HG03159 (cell line): ENCODE results near the gene TSPEAR.

Experiments used
- ATAC-seq: cut with Tn5 transposase; IDR thresholded peaks from one replicate; pipeline ENCODE4 v1.9.1; 2021; ENCODE audit warnings: mild to moderate bottlenecking, moderate library complexity; ENCODE audit not compliant: unreplicated experiment

TSPEAR gene

DNA sequence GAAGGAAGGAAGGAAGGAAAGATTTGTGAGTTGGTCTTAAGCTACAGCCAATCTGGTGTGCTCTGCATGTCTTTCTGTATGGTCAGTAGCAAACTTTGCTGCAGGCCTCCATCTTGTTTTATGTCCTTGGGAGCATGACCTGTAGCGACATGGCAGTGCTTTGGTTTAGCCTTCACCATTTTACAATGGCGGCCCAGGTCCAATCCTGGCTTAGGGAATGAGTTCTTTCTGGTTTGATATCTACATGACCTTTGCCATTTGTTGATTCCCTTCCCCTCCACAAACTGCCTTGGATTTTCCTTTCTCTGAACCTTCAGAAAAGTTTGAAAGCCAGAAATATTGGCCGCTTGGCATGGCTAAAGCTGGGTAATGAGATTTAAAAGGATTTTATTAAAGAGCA lies 30.5 kb upstream of the TSPEAR start:
- ATAC-seq = no peak

- ATAC-seq = no peak
Observed at GRCh38 chr21:44740742-44741141, 29.4 kb upstream of the TSPEAR start.

GRCh38 chr21:44739316-44739715 lies 27.9 kb upstream of the TSPEAR start:
- ATAC-seq = no peak

DNA sequence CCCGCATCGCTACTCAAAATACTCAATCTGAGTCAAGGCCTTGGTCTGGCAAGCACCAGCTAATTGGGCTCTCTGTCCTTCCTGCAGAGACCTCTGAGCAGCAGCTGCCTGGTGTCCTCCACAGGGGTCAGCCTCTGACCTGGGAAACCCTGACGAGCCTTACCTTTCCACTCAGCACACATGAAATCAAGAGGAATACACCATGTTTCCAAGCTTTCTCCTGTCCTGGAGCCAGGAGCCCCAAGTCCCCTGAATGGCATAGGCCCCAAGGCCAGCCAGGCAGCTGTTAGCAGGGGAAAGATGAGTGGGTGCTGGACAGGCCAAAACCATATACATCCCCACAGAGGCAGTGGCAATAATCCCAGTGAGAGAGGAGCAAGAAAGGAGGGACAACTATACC lies 27.2 kb upstream of the TSPEAR start:
- ATAC-seq = no peak

DNA sequence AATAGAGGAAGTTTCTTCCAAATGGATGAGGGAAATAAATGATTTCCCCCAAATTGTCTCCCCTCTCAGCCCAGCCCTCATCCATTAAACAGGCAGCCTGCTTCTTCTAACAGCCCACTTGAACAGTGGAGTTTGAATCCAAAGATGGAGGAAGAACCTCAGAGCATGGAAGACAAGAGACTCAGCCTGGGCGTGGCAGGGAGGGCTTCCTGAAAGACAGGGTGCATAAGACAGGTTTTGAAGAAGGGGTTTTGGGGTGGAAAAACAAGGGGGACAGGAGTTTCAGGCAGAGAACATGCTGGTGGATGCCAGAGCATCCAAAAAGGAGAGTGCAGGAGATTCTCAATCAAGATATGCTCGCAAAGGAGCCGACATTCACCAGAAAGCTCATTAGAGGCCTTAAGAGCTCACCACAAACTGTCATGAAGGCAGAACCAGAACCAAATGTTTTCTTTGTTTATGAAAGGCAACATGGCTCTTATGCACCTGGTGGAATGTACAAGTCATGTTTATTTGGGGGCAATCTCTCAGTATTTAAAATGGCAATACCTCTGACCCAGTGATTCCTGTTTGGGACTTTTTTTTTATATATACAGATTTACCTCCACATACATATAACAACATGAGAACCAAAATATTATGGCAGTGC lies 26.5 kb upstream of the TSPEAR start:
- no peak for ATAC-seq

- ATAC-seq = no peak
Observed at GRCh38 chr21:44736291-44737004, 25.1 kb upstream of the TSPEAR start.

- no peak for ATAC-seq
Observed at GRCh38 chr21:44735821-44736220, 24.4 kb upstream of the TSPEAR start.

DNA sequence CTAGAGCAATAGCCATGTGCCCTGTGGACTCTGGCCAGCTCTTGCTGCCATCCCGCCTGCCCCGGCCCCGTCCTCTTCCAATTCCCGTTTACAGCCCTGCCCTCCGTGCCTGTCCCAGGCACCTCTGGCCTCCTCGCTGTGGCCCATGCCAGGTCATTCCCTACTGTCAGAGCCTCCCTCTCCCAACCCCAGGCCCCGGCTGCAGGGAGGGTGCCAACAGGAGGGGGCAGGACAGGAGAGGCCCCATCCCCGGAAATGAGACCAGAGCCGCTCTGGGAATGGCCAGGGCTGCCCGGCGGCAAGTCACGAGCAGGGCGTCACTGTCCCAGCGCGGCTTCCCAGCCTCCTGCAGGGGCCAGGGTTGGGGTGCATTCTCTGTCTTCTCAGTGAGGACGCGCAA lies 23.5 kb upstream of the TSPEAR start:
- no peak for ATAC-seq

GRCh38 chr21:44734026-44734745 lies 22.8 kb upstream of the TSPEAR start:
- no peak for ATAC-seq

GRCh38 chr21:44732956-44733355 lies 21.6 kb upstream of the TSPEAR start:
- no peak for ATAC-seq

DNA sequence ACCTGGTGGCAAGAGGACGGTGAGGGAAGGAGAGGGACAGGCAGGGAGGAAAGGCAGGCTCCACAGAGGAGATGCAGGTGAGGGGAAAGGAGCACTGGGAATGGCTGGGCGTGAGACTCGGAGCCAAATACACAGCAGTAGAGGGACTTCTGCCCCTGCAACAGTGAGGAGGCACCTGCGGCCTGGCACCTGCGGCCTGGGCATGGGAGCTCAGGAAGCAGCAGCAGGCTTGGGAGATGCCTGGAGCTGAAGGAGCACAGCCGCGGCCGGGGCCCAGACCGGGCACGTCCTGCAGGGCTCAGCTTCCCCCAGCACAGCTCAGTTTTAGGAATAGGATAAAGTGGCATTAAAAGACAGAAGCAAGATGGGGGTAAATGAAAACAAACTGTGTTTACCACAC lies 20.9 kb upstream of the TSPEAR start:
- ATAC-seq = no peak

DNA sequence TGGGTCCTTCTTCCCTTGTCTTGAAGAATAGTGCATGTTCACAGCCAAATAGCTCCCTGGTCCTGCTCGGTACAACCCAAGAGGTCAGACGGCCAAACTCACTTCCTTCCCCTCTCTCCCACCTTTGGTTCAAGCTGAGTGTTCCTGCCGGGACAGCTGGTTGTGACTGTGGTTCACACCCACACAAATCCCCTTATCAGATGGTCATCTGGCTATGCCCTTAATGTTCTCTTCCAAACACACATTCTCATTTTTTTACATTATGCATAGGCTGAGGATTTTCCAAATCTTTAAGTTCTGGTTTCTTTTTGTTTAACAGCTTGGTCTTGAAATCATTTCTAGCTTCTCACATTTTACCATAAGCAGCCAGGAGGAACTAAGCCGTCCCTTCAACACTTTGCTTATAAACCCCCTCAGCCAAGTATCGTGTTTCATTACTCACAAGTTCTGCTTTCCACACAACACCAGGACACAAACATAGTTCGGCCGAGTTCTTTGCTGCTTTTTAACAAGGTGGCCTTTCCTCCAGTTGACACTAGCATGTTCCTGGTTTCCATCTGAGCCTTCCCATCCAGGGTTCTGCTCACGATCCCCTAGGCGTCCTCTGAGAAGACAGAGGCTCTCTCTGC lies 19.7 kb upstream of the TSPEAR start:
- ATAC-seq = no peak

- no peak for ATAC-seq
Observed at GRCh38 chr21:44730028-44730395, 18.6 kb upstream of the TSPEAR start.

DNA sequence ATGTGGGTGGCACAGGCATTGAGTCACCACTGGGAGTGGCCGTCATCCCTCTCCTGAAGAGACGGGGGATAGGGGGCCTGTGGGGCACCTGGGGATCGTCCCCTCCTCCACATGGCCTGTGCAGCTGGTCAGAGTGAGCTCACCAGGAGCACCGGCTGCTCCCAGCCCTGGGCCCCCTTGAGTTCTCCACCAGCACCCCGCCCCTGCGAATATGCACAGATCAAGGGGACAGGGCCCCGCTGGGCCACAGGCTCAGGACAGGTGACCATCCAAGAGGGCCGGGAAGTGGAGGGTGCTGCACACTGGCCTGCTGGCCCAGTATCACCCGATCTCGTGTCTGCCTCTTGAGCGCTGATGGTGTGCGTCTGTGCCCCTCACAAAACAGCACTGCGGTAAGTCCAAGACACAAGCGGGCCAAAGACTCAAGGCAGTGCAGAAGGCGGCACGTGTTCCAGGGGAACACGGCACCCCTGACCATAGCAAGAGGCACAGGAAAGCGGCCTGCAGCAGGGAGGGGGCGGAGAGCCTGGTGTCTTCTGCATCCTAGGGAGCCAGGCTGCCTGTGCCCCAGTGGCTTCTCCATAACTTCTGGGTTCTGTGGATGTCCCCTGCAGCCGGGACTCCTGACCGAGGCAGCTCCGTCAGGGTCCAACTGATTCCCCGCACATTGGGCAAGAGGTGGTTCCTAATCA lies 18.1 kb upstream of the TSPEAR start:
- no peak for ATAC-seq

- ATAC-seq = no peak
Observed at GRCh38 chr21:44728716-44729115, 17.3 kb upstream of the TSPEAR start.

- no peak for ATAC-seq
Observed at GRCh38 chr21:44727757-44728156, 16.4 kb upstream of the TSPEAR start.

GRCh38 chr21:44727321-44727720 lies 15.9 kb upstream of the TSPEAR start:
- no peak for ATAC-seq

DNA sequence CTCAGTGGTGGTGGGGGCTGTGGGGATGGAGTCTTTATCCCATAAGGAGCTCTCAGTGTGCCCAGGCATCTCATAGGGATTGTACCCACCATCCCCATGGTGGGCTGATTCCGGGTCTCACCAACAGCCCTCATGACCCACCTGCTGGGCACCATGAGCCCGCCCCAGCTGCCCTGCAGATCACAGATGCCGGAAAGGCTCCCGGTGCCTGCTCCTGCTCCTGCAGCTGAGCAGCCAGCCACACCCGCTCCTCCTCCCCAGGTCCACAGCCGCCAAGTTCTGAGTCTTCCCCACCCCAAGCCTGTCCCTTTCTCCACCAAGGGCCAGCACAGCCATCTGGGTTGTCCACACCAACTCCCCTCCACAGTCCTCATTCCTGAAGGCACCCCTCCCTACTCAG lies 15.5 kb upstream of the TSPEAR start:
- ATAC-seq = no peak

- no peak for ATAC-seq
Observed at GRCh38 chr21:44724926-44725325, 13.6 kb upstream of the TSPEAR start.

- no peak for ATAC-seq
Observed at GRCh38 chr21:44724196-44724595, 12.8 kb upstream of the TSPEAR start.
